Subcutaneous adipose tissue (tissue), 4 donors: ENCODE data around the gene KRT82. TPM values are rescaled to one million over a fixed set of nuclear protein-coding genes. Genes with fewer than 3 reads are reported as not detected.

Source experiments
- total RNA-seq, 4 donors: library from RNA; depleted of rRNA; stranded (reverse); fragments of >200 nt; gene quantifications; one replicate each; pipeline ENCODE4 v1.1.0, GENCODE V29; 2016
- TF ChIP-seq, protein P1 (sequence below): fragments of 450-650 bp; IDR thresholded peaks from one replicate; pipeline ENCODE4 v1.5.1; 2016; ENCODE audit warnings: low read depth, mild to moderate bottlenecking, control low read depth, antibody characterized with exemption, moderate library complexity

KRT82 gene
- total RNA-seq, 4 donors from 2014 or later, result not detected

DNA sequence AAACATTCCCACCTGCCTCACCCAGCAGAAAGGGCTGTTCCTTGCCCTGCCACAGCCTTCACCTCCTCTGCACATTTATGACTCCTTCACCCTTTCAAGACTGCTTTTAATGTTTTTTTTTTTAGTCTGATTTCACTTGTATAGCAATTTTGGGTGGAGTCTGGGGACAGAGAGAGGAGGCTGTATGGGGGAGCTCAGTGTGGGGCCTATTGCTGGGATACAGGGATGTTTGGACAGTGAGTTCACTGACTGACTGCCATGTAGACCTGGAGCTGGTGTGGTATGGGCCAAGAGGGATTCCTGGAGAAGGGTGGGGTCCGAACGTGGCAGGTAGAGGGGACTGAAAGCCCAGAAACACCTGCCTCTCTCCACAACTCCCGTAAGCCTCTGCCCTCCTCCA is 36.9 kb downstream of the KRT82 start:
- TF ChIP-seq, protein P1, sequence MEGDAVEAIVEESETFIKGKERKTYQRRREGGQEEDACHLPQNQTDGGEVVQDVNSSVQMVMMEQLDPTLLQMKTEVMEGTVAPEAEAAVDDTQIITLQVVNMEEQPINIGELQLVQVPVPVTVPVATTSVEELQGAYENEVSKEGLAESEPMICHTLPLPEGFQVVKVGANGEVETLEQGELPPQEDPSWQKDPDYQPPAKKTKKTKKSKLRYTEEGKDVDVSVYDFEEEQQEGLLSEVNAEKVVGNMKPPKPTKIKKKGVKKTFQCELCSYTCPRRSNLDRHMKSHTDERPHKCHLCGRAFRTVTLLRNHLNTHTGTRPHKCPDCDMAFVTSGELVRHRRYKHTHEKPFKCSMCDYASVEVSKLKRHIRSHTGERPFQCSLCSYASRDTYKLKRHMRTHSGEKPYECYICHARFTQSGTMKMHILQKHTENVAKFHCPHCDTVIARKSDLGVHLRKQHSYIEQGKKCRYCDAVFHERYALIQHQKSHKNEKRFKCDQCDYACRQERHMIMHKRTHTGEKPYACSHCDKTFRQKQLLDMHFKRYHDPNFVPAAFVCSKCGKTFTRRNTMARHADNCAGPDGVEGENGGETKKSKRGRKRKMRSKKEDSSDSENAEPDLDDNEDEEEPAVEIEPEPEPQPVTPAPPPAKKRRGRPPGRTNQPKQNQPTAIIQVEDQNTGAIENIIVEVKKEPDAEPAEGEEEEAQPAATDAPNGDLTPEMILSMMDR, result no peak

GRCh38 chr12:52368508-52368907 is 37.6 kb downstream of the KRT82 start:
- TF ChIP-seq, protein P1, result no peak

DNA sequence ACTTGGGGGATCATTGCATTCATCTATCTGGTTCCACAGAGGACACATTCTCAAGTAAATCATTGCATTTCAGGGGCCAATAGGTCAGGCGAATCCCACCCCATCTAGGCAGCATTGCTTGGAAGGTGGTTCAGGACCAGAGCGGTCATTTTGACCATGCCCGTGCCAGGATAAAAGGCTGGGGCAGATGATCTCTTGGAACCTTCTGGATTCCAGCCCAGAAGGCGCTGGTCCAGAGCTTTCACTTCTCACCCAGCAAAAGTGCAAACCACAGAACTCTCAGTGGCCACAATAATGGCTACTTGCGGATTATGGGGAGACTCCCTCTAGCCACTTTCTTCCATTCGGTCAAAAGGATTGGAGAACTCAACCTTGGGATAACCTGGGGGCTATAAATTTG is 38.3 kb downstream of the KRT82 start:
- TF ChIP-seq, protein P1, result no peak

DNA sequence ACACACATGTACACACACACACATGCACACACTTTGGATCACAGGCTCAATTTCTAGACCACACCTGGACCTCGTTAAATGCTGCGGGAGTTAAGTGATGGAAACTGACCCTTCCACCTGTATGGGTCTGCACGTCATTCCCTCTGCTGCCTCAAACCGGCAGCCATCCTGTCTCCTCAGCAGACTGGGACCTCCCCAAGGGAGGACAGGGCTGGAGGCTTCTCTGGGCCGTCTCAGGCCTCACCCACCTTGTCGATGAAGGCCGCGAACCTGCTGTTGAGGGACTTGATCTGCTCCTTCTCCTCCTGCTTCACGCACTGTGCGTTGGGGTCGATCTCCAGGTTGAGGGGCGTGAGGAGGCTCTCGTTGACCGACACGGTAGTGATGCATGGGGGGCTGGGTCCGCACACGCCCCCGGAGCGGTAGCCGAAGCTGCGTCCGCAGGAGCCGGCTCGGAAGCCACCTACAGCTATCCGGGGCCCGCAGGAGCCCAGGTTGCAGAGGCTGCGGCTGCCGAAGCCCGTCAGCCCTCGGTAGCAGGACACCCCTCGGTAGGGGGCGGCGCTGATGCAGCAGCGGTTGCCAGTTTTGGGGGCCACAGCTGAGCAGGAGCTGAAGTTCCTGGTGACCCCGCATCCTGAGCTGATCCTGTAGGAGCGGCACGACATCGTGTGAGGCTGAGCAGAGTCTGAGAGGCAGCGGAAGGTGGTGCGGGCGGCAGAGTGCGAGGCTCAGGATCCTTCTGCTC is 39.2 kb downstream of the KRT82 start, which contains the start of gene KRT85:
TSS of gene KRT85 (minus strand) at position 744 of the 748 bp plus-strand sequence. CDS start at position 668, 76 bp downstream.
- TF ChIP-seq, protein P1, result no peak

DNA sequence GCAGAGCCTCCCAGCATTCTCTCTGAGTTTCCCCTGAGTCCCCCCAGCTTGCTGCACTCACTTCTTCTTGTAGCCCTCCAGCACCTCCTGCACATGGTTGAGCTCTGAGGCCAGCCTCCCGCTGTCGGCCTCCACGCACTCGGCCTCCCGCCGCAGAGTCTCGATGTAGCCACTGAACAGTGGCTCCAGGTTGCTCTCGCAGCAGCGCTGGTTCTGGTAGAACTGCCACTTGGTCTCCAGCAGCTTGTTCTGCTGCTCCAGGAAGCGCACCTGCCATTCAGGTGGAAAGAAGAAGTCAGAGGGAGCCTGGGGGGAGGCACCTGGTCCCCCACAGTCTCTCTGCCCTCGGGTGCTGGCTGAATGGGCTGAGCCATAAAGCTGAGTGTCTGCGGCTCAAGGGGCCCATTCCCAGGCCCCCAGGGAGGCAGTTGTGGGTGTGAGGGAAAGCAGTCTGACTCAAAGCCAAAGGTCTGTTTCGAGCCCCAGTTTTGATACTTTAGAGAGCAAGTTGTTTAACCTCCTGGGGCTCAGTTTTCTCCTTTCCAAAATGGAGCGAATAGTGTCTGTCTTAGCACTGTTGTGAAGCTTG is 41.1 kb downstream of the KRT82 start:
- TF ChIP-seq, protein P1, result no peak

DNA sequence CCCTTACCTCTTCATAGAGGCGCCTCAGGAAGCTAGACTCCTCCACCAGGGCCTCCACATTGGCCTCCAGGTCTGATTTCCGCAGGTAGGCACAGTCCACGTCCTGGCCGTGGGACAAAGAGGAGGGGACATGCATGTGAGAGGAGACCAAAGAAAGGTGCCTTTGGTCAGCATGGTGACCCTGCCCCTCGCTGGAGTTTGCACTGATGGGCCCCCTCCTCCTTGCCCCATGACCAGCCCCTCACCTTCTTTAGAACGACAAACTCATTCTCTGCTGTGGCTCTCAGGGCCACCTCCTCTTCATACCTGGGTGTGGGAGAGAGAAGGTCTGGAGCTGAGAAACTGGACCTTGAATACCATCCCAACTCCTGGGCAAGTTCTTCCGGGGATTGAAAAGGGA is 42.1 kb downstream of the KRT82 start:
- TF ChIP-seq, protein P1, result no peak

GRCh38 chr12:52363111-52363679 is 42.9 kb downstream of the KRT82 start:
- TF ChIP-seq, protein P1, result no peak
